Dermis microvascular lymphatic vessel endothelial cell (primary cell): Measurements from ENCODE around the gene RSPH4A. TPM values are rescaled to one million over a fixed set of nuclear protein-coding genes. Genes with fewer than 3 reads are reported as not detected.
A peak's percentile ranks its signal among the peaks of the same experiment; 100 is the strongest.
"Not testable (repeated sequence)": the region's sequence is repeated elsewhere in the genome, so short reads cannot be mapped to it uniquely, and the experiment has no call there.

Experiments used
- DNase-seq, 2 donors: peaks; one replicate each; pipeline versions ENCODE4 v3.0.0 to v3.0.0-alpha.2; 2010; ENCODE audit warnings: low read depth in 2 of 2
- total RNA-seq: library from RNA; depleted of rRNA; stranded (reverse); fragments of >200 nt; gene quantifications from 2 replicates; pipeline ENCODE4 v1.2.1, GENCODE V29; 2014

RSPH4A gene
- total RNA-seq, 1 donor from 2014 or later, result 0.51 TPM

DNA sequence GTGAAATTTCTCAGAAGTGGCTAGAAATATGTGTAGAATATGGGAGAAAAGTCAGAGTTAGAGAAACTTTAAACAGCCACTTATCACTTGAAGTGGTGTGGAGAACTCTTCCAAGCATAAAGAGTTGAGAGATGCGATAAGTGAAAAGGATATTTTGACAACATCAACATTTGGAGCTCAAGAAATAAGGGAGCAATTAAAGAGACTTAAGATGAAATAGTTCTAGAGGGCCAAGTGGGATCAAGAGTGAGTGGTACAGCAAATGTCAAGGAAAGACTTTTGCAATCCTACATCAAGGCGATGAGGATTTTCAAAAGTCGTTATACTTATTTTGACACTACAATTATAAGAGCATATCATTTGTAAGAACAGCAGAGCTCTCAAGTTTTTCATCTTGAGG is 9.6 kb downstream of the RSPH4A start:
- DNase-seq, result no peak

- peak; percentile 91 to 95 for DNase-seq
Measured at GRCh38 chr6:116629563-116629981, 13.3 kb downstream of the RSPH4A start.

DNA sequence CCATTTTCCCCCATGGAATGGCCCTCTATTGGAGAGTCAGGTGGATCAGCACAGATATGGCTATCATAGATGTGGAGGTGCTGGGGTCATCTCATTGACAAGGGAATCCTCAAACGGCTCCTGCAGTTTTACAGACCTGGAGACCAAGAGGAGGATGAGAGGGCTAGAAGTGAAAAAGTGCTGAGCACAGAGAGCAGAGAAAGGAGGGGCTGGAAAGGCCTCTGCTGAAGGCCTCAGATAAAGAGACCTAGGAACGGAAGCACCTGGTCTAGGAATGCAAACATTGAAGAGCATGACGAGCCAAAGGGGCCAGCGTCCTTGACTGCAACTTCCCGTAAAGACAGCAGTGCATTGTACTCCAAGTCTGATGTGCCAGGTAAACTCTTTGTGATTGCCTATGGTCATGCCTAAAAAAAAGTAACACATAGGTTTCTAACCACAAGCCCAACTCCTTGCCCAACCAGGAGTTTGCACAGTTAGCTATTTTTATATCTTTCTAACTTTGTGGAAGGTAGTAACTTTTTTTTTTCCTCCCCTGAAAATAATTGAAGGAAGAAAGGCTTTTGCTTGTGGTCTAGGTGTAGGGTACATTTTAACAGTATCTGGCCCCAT is 15.2 kb downstream of the RSPH4A start:
- DNase-seq, result peak; percentile 78 to 93

- DNase-seq, result no peak
Measured at GRCh38 chr6:116633685-116634084, 17.4 kb downstream of the RSPH4A start.

DNA sequence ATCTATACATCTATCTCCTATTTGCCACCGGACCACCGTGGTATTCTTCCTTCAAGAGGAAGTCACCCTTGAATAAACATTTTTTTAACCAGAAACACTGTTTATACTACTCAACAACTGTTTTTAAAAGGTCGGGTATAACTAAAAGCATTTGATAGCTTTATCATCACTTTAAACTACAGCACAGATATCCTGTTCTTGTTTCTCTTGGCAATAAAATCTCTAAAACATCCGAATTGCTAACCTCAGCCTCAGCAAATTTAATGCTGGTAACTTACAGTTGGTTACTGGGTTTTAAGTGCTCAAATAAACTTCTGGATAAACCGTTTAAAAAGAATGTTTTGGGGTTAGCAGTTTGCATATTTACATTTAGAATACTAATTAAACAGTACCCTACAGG is 31.9 kb downstream of the RSPH4A start:
- DNase-seq, result peak; percentile 78 to 88

DNA sequence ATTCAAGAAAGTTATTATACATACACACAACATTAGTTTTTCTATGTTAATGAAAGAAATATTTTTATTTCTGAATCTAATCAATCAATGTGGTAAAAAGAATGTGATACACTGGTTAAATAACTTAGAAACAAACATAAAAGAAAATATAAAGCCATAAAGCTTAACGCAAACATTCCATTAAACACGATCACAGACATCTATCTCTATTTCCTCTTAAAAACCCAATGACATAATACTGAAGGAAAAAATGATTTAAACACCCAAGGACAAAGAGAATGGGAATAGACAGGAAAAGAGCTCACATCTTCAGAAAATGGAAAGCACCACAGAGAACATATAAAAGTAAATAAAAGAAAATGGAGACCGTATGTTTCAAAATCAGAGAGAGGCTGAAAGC is 32.9 kb downstream of the RSPH4A start:
- peak in 1 of 2 donors; percentile 46 for DNase-seq

- DNase-seq, result no peak
Measured at GRCh38 chr6:116651916-116652315, 35.6 kb downstream of the RSPH4A start.

DNA sequence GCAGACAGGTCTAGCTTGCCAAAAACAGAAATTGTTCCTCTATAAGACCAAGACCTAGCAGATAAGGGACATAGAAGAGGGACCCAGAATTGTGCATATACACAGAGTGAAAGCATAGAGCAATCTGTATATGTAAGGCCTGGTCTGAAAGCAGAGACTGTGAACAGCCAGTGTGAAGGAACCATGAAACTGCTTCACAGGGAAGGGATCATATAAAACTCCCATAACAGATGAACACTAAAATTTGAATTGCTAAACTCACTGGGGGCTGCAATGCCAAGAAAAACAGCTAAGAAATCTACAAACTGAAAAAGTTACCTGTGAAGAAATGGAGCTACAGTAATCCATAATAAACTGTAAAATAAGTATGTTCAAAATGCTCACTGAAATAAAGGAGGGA is 45.3 kb downstream of the RSPH4A start:
- no peak for DNase-seq

DNA sequence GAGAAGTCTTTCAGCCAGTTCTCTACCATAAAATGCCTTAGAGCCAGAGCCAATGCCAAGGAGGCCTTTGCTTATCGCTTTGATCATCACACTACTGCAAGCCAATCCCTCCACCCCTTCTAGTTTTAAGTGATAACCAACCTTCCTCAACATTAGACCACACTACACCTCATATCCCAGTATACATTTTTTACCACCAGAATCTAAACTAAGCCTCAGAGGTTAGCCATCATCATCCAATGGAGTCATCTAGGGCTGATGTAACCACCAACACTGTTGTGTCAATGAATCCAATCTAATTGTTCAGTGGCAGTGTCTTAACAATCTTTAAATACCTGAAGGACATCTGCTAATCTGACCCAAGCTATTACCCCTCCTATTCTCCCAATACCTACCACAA is 45.9 kb downstream of the RSPH4A start:
- no peak for DNase-seq

DNA sequence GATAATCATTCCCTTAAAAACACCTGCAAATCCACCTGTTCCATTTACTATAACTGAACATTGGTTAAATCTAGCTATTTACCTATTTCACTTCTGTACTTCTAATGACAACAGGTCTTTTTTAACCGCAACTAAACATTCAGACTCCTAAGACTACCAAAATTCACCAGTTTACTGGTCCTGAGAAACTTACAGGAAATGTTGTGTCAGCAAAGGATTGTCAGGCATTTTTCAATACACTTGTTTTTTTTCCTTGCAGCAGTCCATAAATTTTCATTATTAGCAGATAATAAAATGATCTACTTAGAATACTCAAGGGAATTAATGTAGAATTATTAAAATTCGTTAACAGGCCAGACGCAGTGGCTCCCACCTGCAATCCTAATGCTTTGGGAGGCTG is 47.0 kb downstream of the RSPH4A start:
- DNase-seq, result no peak

DNA sequence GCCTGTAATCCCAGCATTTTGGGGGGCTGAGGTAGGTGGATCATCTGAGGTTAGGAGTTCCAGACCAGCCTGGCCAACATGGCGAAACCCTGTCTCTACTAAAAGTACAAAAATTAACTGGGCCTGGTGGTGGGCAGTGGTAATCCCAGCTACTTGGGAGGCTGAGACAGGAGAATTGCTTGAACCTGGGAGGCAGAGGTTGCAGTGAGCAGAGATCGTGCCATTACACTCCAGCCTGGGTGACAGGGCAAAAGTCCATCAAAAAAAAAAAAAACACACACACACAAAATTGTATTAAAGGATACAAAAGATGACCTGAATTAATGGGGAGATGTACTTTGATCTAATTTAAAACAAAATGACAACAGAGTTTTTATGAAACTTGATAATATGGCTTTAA is 47.9 kb downstream of the RSPH4A start:
- not testable (repeated sequence) for DNase-seq

DNA sequence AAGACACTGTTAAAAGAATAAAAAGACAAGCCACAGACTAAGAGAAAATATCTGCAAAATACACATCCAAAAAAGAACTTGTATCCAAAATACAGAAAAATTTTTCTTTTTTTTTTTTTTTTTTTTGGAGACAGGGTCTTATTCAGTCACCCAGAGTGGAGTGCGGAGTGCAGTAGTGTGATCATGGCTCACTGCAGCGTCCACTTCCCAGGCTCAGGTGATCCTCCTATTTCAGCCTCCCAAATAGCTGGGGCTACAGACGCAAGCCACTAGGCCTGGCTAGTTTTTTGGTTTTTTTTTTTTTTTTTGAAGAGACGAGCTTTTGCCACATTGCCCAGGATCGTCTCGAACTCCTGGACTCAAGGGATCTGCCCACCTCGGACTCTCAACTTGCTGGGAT is 49.2 kb downstream of the RSPH4A start:
- no peak for DNase-seq

DNA sequence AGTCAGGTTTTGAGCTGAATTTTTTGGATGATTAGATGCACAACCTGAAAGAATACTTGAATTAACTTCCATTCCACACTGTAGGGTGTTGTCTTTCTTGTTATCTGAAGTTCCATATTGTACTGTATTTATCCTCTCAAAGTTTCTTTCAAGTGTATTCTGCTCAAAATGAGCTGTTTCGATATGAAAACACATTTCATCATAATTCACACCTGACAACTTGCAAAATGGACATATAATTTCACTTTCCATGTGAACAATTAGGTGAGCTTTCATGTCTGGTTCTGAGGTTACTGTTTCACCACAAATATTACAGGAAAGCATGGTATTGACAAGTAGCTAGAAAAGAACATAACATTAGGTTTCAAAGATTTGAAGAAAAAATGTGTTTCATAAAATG is 50.6 kb downstream of the RSPH4A start:
- no peak for DNase-seq

- DNase-seq, result no peak
Measured at GRCh38 chr6:116667623-116668022, 51.3 kb downstream of the RSPH4A start.

DNA sequence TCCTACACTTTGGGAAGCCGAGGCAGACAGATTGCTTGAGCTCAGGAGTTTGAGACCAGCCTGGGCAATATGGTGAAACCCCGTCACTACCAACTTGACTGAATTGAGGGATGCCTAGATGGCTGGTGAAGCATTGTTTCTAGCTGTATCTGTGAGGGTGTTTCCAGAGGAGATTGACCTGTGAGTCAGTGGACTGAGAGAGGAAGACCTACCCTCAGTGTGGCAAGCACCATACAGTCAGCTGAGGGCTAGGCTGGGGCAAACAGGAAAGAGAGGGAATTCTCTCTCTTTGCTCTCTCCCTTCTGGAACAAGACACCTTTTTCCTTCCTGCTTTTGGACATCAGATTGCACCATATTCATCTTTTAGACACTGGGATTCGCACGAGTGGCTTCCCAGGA is 56.0 kb downstream of the RSPH4A start:
- DNase-seq, result peak; percentile 67 to 83

DNA sequence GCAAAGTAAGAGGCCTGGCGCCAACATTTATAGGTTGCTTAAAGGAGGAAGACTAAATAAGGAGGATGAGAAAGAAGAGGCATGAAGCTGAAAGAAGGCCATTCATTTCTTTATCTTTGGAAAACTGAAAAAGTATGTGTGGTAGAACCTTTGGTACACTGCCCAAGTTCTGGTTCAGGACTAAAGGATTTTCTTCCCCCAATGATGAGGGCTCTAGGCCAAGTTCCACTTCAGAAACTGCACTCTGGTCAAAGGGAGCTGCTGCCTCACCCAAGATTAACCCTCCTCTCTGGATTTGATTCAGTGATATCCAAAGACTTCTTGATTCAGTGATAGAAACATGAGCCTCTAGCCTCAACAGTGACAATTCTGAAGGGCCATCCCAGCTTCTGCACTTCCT is 59.7 kb downstream of the RSPH4A start:
- no peak for DNase-seq

DNA sequence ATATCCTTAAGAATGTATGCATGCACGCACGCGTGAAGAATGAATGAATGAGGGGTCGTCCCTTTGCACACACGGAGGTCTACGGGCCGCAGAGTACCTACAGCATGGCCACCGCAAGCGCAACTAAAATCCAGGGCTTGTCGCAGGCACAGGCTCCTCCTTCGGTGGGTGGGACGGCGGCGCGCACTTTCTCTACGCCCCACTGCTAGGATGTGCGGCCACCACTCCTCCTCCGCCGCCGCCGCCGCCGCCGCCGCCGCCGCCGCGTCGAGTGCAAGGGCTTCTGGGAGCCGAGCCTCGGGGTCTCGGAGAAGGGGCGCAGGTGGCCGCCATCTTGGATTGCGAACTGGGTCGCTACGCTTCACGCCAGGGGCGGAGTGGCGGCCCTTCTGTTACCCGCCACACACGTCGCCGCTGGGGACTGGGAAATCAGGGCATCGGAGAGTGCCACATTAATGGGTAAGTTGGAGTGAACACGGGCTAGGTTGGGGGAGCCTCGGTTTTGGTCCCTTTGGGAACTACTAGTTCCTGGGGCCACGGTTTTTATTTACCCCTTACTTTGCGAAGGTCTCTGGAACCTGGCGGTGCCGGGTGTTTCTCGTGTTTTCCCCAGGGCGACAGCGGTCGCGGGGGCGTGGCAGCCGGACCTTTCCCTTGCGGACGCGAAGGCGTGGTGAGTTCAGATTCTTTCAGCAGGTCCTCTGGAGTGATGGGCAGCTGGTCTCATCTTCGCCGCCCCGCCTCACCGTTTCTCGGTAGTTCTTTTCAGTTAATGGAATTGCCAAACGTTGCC is 64.8 kb downstream of the RSPH4A start, which contains the start of gene KPNA5:
KPNA5 (plus strand) TSS at position 332 of the 793 bp plus-strand sequence; CDS start at position 456, 124 bp downstream.
- peak; percentile 74 to 94 for DNase-seq

- DNase-seq, result peak in 1 of 2 donors; percentile 17
Measured at GRCh38 chr6:116682334-116682712, 66.0 kb downstream of the RSPH4A start.

Other genes with a start within 250 kb of the RSPH4A start
- 6.8 and 9.4 TPM in 2 replicates for gene DSE, start 245.5 kb upstream of the RSPH4A start, total RNA-seq
- 0.90 and 1.0 TPM in 2 replicates for gene CALHM6, start 155.1 kb upstream of the RSPH4A start, total RNA-seq
- gene CALHM5, start 104.8 kb upstream of the RSPH4A start, total RNA-seq, result 0.64 and 1.4 TPM in 2 replicates
- under 0.01 and 0.25 TPM in 2 replicates for gene TRAPPC3L, start 70.8 kb upstream of the RSPH4A start, total RNA-seq
- 0.13 TPM in 1 of 2 replicates, not detected in the other for gene CALHM4, start 62.7 kb upstream of the RSPH4A start, total RNA-seq
- 17.1 and 17.2 TPM in 2 replicates for gene RWDD1, start 45.0 kb upstream of the RSPH4A start, total RNA-seq
- gene ZUP1, start 52.3 kb downstream of the RSPH4A start, total RNA-seq, result 16.2 and 22.8 TPM in 2 replicates
- 6.9 and 9.9 TPM in 2 replicates for gene KPNA5, start 64.7 kb downstream of the RSPH4A start, total RNA-seq
- 6.2 and 11.1 TPM in 2 replicates for gene FAM162B, start 149.2 kb downstream of the RSPH4A start, total RNA-seq
- not detected in 2 replicates for gene GPRC6A, start 212.6 kb downstream of the RSPH4A start, total RNA-seq